Liver (tissue), 3 donors: Measurements from ENCODE around the gene SPECC1L.

Source experiments
- ATF3 ChIP-seq: IDR thresholded peaks from 2 replicates; pipeline ENCODE4 v1.6.1; 2016; ENCODE audit warnings: antibody characterized with exemption
- CTCF ChIP-seq: fragments of 150-350 bp; IDR thresholded peaks from 2 replicates; pipeline ENCODE4 v1.5.1; 2017; ENCODE audit warnings: improper control_type of control experiment, low read depth, low read length; ENCODE audit not compliant: missing input control
- FOXA1 ChIP-seq: IDR thresholded peaks from 2 replicates; pipeline ENCODE4 v1.6.1; 2016; ENCODE audit warnings: antibody characterized with exemption
- GABPA ChIP-seq, 2 donors: IDR thresholded peaks in 1 of 2; conservative IDR thresholded peaks in 1 of 2; 2 replicates each; pipeline ENCODE4 v1.6.1; 2016; ENCODE audit warnings: antibody characterized with exemption in 2 of 2, mild to moderate bottlenecking in 1 of 2, moderate library complexity in 1 of 2
- JUND ChIP-seq, 2 donors: IDR thresholded peaks; 2 replicates each; pipeline ENCODE4 v1.6.1; 2016; ENCODE audit warnings: antibody characterized with exemption in 2 of 2
- MAX ChIP-seq: IDR thresholded peaks from 2 replicates; pipeline ENCODE4 v1.6.1; 2016; ENCODE audit warnings: antibody characterized with exemption
- TAF1 ChIP-seq: conservative IDR thresholded peaks from 2 replicates; pipeline ENCODE4 v1.6.1; 2016; ENCODE audit warnings: antibody characterized with exemption, mild to moderate bottlenecking
- YY1 ChIP-seq: IDR thresholded peaks from 2 replicates; pipeline ENCODE4 v1.6.1; 2016; ENCODE audit warnings: antibody characterized with exemption, mild to moderate bottlenecking
- ZBTB33 ChIP-seq: IDR thresholded peaks from 2 replicates; pipeline ENCODE4 v1.6.1; 2016; ENCODE audit warnings: antibody characterized with exemption
- donor health status: healthy.
- donor health status: healthy.

- TF ChIP-seq YY1 = no peak
- no peak for TF ChIP-seq ZBTB33
- TF ChIP-seq CTCF = no peak
- no peak for TF ChIP-seq ATF3
- no peak for TF ChIP-seq FOXA1
- no peak for TF ChIP-seq GABPA (IDR thresholded peaks at IDR 0.05 in 1 of 2, conservative IDR thresholded peaks at IDR 0.05 in 1 of 2)
- TF ChIP-seq TAF1 = no peak
- TF ChIP-seq MAX = no peak
- TF ChIP-seq JUND (IDR thresholded peaks at IDR 0.05) = no peak
Measured at GRCh38 chr22:24290459-24290858, 19.8 kb downstream of the SPECC1L start.
